Activated CD4-positive, alpha-beta T cell treated with anti-CD3 and anti-CD28 coated beads for 1 hour (primary cell): ENCODE measurements around the gene CD300H.
A peak's percentile ranks its signal among the peaks of the same experiment; 100 is the strongest.
"Not testable (repeated sequence)": the region's sequence is repeated elsewhere in the genome, so short reads cannot be mapped to it uniquely, and the experiment has no call there.

ENCODE experiments used
- DNase-seq: peaks from one replicate; pipeline ENCODE4 v3.0.0-alpha.2; 2020

Gene CD300H

DNA sequence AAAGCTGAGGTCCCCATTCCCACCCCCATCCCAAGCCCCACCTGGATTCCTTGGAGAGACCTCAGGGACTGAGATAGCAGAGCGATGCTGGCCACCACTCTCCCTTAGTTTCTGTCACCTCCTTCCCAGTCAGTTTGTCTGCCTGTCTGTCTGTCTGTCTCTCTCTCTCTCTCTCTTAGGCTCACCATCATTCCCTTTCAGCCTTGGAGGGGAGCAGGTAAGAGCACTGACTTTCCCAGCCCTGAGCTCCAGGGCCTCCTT, 41.9 kb downstream of the CD300H start:
- no peak for DNase-seq

DNA sequence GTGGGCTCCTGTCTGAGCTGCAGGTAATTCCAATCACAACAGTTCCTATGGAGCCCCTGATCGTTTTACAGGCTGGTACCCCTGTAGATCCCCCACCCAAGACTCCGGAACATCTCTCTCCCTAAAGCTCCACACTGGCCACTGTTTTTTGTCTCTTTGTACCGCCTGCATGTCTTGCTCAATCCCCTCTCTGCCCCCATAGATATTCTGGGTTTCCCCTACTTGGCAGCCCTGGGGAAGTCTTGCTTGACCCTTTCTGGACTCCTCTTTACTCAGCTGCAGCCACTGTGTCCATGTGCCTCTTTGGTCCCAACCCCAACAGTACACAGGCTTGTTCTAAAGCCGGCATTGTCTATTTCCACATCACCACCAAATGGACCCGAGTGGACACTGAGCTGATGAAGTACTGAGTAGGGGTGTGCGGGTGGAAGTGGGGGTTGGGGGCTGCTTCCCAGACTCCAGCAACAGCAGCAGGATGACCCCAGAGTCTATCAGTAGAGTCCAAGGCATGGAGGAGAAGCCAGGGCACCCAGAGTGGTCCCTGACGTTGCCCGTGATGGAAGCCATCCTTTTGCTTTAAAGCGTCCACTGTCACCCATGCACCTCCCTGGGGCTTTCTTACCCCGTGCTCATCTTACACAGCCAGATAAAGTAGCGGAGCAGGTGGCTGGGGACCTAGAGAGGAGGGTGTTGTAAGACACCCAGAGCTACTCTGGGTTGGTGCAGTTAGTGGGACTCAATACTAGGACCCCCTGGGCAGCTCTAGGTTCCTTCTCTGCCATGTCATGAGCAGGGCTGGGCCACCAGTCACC, 42.5 kb downstream of the CD300H start:
- DNase-seq, result no peak

DNA sequence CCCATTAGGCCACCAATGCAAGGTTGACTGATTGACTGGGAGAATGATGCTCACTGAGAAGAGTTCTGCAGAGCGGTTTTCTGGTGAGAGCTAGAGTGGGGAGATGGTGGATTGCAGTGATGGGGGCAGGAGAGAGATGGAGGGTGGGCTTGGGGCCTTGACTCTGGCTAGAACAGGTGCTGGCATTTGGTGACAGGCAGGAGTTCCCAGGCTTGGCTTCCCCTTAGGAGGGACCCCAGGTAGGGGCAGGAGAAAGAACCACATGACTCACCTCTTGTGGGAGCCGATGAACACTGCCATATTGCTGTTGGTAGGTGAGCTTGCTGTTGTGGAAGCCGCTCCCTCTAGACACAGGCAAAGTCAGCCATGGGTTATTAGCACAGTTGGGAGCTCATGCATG, 44.0 kb downstream of the CD300H start:
- no peak for DNase-seq

DNA sequence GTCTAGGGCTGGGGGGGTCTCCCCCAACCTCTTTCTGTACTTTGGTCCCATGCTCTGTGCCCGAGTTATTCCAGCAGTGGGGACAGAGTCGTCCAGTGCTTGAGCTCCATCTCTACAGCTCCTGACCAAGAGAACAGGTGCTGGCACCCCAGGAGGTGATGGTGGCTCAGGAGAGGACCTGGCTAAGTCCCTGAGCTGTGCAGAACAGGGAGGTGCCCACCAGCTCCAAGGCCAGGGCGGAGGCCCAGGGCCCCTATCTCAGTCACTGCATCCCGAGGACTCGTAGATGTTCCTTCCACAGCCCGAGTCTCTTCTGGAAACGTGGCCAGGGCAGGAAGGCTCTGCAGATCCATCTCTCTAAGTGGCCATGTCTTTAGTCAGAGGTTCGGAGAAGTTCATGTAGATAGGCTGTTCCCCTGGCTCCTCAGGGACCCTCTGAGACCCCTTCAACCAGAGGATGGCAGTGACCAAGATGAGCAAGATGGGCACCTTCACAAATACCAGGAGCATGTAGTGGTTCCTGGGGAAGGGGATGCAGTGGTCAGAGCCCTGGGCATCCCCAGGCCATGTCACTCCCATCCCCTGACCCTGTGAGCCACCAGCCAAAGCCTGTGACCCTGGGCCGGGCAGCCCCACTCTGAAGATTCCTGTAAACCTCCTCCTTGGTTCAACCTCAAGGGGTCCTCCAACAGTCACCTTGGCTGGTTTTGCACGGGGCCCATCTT, 44.8 kb downstream of the CD300H start:
- DNase-seq, result peak; percentile 6

DNA sequence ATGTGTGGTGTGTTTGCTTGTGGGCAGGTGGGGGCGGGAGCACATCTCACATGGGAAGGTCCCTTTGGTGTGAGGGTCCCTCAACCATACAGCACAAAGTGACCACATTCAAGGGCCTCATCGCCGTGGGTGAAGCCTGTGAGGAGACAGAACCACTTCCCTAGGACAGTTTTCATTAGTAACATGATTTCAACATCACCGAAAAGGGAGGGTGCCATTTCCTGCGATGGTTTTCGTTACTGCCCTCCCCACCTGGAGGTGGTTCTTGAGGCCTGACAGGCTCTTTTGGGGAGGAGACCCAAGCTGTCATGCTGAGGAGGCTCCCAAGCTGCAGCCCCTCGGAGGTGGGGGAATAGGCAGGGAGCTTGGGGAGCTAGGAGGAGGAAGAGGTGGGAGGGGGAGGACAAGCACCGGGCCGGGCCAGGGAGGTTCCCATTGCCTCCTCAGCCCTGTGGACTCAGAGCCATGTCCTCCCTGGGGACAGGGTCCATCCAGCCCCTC, 45.6 kb downstream of the CD300H start:
- DNase-seq, result peak; percentile 4

DNA sequence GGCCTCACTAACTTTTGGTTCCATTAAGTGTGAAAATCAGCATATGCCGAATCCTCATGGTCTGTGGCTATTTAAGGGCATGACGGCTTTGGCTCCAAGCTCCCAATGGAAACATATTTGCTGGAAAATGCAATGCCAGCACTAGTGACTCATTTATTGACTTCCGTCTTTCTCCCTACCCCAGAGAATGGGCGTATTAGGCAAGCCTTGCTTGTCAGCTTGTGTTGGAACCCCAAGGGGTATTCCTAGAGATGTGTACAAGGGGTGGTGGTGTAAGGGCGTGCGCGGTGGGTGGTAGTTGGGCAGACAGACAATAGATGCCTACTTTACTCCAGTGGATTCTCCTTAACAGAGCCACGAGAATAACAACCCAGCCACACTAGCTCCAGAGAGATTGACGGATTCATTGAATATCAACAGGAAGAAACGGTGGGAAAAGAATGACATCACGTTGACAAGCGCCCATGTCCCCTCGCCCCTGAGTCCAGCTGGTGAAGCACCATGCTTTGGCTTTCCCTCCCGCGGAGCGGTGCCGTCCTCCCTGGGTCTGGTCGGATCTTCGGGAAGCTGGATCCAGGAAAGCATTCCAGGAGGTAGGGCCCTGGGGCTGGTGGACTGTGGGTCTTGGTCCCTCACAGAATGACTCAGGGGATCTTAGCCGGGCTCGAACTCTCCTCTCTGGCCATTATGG, 46.4 kb downstream of the CD300H start:
- DNase-seq, result no peak

DNA sequence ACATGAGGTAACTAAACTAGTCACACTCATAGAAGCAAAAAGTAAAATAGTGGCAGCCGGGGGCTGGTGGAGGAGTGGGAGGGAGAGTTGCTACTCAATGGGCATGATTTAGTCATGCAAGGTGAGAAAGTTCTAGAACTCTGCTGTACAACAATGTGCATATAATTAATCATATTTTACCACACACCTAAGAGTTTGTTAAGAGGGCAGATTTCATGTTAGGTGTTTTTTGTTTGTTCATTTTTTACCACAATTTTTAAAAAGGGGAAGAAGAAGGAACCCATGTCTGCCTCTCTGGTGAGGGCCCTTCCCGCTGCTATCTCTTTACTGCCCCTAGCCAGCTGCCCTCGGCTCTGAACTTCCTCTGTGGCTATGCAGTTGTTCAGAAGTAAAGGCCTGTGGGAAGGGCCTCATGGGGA, 47.3 kb downstream of the CD300H start:
- DNase-seq, result no peak

DNA sequence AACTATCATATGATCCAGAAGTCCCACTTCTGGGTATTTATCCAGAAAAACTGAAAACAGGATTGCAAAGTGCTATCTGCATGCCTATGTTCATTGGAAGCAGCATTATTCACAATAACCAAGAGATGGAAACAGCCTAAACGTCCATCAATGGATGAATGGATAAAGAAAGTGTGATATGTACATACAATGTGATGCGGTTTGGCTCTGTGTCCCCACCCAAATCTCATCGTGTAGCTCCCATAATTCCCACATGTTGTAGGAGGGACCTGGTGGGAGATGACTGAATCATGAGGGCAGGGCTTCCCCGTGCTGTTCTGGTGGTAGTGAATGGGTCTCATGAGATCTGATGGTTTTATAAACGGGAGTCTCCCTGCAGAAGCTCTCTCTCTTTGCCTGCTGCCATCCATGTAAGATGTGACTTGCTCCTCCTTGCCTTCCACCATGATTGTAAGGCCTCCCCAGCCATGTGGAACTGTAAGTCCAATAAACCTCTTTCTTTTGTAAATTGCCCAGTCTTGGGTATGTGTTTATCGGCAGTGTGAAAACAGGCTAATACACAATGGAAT, 48.8 kb downstream of the CD300H start:
- not testable (repeated sequence) for DNase-seq

DNA sequence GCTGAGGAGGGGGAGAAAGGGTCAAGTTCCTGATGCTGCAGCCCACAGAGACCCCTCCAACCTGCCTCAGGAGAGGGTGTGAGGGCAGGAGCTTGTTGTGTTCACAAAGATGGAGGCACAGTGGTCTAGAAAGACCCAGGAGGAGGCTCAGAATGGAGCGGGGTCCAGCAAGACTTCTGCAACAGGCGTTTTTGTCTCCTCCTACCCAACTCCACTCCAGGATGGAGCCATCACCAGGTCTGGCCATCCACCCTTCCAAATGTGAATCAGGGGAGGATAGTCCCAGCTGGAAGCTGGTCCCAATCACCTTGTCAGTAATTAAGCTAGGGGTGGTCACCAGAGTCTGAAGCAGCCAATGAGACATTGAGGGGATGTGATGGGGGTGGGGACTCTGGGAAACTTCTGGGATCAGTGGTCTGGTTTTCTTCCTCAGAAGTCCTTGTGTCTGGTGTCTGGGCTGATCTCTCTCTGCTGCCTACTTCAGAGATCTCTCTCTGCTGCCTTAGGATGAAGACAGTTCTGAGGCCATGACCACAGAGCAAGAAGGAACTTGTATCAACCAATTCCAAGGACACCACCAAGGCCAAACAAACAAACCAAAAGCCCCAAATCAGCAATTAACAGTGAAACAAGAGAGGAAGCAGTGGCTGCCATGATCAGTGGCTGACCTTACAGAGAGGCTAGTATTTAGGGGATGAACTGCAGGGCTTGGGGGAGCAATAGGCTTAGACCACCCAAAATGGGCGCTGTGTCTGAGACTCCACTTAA, 50.6 kb downstream of the CD300H start:
- no peak for DNase-seq

DNA sequence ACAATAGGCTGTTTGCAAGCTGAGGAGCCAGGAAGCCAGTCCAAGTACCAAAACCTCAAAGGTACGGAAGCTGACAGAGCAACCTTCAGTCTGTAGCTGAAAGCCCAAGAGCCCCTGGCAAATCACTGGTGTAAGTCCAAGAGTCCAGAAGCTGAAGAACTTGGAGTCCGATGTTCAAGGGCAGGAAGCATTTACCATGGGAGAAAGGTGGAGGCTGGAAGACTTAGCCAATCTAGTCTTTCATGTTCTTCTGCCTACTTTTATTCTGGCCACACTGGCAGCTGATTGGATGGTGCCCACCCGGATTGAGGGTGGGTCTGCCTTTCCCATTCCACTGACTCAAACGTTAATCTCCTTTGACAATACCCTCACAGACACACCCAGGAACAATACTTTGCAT, 51.4 kb downstream of the CD300H start:
- DNase-seq, result no peak

DNA sequence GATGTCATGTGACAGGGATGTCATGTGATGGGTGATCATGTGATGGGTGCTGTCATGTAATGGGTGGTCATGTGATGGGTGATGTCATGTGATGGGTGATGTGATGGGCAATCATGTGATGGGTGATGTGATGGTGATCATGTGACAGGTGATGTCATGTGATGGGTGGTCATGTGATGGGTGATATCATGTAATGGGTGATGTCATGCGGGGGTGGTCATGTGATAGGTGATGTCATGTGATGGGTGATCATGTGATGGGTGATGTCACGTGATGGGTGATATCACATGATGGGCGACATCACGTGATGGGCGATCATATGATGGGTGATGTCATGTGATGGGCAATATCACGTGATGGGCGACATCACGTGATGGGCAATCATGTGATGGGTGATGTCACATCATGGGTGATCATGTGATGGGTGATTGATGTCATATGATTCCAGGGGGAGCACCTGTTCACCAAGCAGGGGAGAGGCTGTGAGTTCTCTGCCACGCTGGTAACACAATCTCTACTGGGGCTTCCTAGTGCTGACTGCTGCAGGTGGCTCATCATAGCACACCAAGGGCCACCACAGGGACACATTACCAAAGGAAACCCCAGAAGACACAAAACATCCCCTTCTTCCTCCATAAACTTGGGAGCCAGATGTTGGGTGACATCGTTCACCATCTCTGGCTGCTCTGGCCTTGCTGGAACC, 52.5 kb downstream of the CD300H start:
- no peak for DNase-seq

DNA sequence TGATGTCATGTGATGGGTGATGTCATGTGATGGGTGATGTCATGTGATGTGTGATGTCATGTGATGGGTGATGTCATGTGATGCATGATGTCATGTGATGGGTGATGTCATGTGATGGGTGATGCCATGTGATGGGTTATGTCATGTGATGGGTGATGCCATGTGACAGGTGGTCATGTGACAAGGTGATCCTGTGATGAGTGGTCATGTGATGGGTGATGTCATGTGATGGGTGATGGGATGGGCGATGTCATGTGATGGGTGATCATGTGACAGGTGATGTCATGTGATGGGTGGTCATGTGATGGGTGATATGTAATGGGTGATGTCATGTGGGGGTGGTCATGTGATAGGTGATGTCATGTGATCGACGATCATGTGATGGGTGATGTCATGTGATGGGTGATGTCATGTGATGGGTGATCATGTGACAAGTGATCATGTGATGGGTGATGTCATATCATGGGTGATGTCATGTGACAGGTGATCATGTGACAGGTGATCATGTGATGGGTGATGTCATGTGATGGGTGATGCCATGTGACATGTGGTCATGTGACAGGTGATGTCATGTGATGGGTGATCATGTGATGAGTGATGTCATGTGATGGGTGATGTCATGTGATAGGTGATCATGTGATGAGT, 53.2 kb downstream of the CD300H start:
- DNase-seq, result no peak

DNA sequence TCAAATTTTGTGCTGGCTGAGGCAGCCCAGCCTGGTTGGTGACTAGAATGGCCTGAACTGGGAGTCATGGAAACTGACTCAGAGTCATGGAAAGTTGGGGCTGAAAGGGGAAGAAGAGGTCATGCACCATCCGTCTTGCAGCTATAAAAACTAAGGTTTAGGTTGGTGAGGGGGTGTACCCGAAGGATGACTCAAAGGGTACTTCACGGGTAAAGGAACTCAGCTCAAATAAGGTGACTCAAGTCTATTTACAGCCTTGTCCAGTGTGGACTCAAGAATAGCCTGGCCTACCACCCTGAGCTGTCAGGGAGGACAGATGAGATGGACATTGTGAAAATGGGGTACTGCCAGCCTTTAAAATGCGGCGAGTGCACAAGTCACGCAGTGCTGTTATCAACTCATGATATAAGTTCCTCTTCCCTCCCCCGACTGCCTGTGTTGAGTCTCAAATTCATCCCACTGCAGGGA, 54.7 kb downstream of the CD300H start:
- no peak for DNase-seq

DNA sequence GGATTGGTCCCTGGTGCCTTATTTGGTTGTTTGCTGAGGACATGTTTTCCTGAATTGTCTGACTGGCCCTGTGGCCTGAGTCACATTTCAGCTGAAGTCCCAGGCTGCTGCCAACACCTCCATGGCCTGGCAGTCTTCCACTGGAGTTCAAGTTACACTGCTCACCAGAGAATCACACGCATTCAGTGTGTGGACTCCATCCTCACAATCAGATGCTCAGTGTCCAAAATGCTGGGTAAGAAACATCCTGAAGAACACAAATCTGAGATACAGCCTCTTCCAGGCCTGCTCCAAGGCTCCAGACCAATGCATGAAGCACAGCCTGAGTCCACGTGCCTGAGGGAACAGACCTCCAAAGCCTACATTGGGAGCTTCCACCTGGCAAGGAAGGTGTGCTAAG, 55.3 kb downstream of the CD300H start:
- no peak for DNase-seq
